Measurements from ENCODE around the gene PALLD. TPM values are rescaled to one million over a fixed set of nuclear protein-coding genes. Genes with fewer than 3 reads are reported as not detected.

The PALLD gene
- total RNA-seq, 1 donor from 2014 or later = 85.7 TPM

GRCh38 chr4:168781926-168782325 is 285.1 kb downstream of the PALLD start:
- peaks cover 6% of the 10 kb centered on the region for H3K36me3 Mint-ChIP-seq
- Histone ChIP-seq H3K4me3 (no peak overlapping the region), H3K27ac (no peak overlapping the region), H3K4me1 (peaks cover 24% of the 10 kb centered on the region), H3K27me3 (no peaks in the 10 kb centered on the region), H3K9me3 (ENCODE audit: low read depth) (no peaks in the 10 kb centered on the region), H3F3A (ENCODE audit: low read depth) (peaks cover 35% of the 10 kb centered on the region), H4K20me1 (ENCODE audit: low read depth) (peaks cover 5% of the 10 kb centered on the region), H3K9ac (no peak overlapping the region), H2AFZ (replicated peaks) (no peak overlapping the region), H3K4me2 (no peak overlapping the region), H3K79me2 (ENCODE audit: low read depth) (no peaks in the 10 kb centered on the region), H3K36me3 (no peaks in the 10 kb centered on the region)
- H3K4me1 Mint-ChIP-seq = peaks cover 24% of the 10 kb centered on the region
- DNase-seq (ENCODE audit: low spot score) = no peak
- no peaks in the 10 kb centered on the region for H3K9me3 Mint-ChIP-seq
- no peak overlapping the region for H3K27ac Mint-ChIP-seq
- TF ChIP-seq EZH2phosphoT487 (IDR thresholded peaks at IDR 0.05) = no peak
- TF ChIP-seq EZH2 (IDR thresholded peaks at IDR 0.05) = no peak
- TF ChIP-seq, protein P1, sequence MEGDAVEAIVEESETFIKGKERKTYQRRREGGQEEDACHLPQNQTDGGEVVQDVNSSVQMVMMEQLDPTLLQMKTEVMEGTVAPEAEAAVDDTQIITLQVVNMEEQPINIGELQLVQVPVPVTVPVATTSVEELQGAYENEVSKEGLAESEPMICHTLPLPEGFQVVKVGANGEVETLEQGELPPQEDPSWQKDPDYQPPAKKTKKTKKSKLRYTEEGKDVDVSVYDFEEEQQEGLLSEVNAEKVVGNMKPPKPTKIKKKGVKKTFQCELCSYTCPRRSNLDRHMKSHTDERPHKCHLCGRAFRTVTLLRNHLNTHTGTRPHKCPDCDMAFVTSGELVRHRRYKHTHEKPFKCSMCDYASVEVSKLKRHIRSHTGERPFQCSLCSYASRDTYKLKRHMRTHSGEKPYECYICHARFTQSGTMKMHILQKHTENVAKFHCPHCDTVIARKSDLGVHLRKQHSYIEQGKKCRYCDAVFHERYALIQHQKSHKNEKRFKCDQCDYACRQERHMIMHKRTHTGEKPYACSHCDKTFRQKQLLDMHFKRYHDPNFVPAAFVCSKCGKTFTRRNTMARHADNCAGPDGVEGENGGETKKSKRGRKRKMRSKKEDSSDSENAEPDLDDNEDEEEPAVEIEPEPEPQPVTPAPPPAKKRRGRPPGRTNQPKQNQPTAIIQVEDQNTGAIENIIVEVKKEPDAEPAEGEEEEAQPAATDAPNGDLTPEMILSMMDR (IDR thresholded peaks at IDR 0.05) = no peak
- peaks cover 8% of the 10 kb centered on the region for H3K27me3 Mint-ChIP-seq (ENCODE audit: insufficient read depth, low read depth)
- no peak overlapping the region for H3K4me3 Mint-ChIP-seq

GRCh38 chr4:168782439-168782838 is 285.6 kb downstream of the PALLD start:
- Histone ChIP-seq H3K79me2 (ENCODE audit: low read depth) (no peaks in the 10 kb centered on the region), H3F3A (ENCODE audit: low read depth) (peaks cover 35% of the 10 kb centered on the region), H3K27ac (no peak overlapping the region), H3K4me2 (no peak overlapping the region), H3K9me3 (ENCODE audit: low read depth) (no peaks in the 10 kb centered on the region), H2AFZ (replicated peaks) (no peak overlapping the region), H3K4me3 (no peak overlapping the region), H3K36me3 (no peaks in the 10 kb centered on the region), H3K4me1 (peaks cover 29% of the 10 kb centered on the region), H4K20me1 (ENCODE audit: low read depth) (peaks cover 5% of the 10 kb centered on the region), H3K9ac (no peak overlapping the region), H3K27me3 (no peaks in the 10 kb centered on the region)
- Mint-ChIP-seq H3K27me3 (ENCODE audit: insufficient read depth, low read depth) (peaks cover 8% of the 10 kb centered on the region), H3K4me1 (peaks cover 26% of the 10 kb centered on the region), H3K9me3 (no peaks in the 10 kb centered on the region), H3K36me3 (peaks cover 6% of the 10 kb centered on the region), H3K4me3 (no peak overlapping the region), H3K27ac (no peak overlapping the region)
- DNase-seq (ENCODE audit: low spot score) = no peak
- TF ChIP-seq, protein P1 (IDR thresholded peaks at IDR 0.05) = no peak
- TF ChIP-seq EZH2phosphoT487 (IDR thresholded peaks at IDR 0.05) = no peak
- TF ChIP-seq EZH2 (IDR thresholded peaks at IDR 0.05) = no peak

GRCh38 chr4:168784786-168785461 is 288.1 kb downstream of the PALLD start:
- peak overlapping the region; percentile 61 for H3K4me2 ChIP-seq
- H2AFZ ChIP-seq (replicated peaks) = no peak overlapping the region
- peak overlapping the region; percentile 93 for H3K27ac ChIP-seq
- no peak overlapping the region for H3K9ac ChIP-seq
- TF ChIP-seq EZH2 (IDR thresholded peaks at IDR 0.05) (no peak), EZH2phosphoT487 (IDR thresholded peaks at IDR 0.05) (peak; percentile 60)
- TF ChIP-seq, protein P1 (IDR thresholded peaks at IDR 0.05) = no peak
- H3K4me3 ChIP-seq = peak overlapping the region; percentile 9
- no peaks in the 10 kb centered on the region for H3K9me3 Mint-ChIP-seq
- no peaks in the 10 kb centered on the region for H3K9me3 ChIP-seq (ENCODE audit: low read depth)
- H3K36me3 Mint-ChIP-seq = peaks cover 6% of the 10 kb centered on the region
- H3K27ac Mint-ChIP-seq = peak overlapping the region; percentile 35
- peaks cover 5% of the 10 kb centered on the region for H4K20me1 ChIP-seq (ENCODE audit: low read depth)
- H3K27me3 Mint-ChIP-seq (ENCODE audit: insufficient read depth, low read depth) = peaks cover 9% of the 10 kb centered on the region
- peaks cover 35% of the 10 kb centered on the region for H3F3A ChIP-seq (ENCODE audit: low read depth)
- no peaks in the 10 kb centered on the region for H3K27me3 ChIP-seq
- H3K36me3 ChIP-seq = no peaks in the 10 kb centered on the region
- peaks cover 48% of the 10 kb centered on the region for H3K4me1 ChIP-seq
- H3K4me3 Mint-ChIP-seq = no peak overlapping the region
- DNase-seq (ENCODE audit: low spot score) = peak; percentile 89
- H3K79me2 ChIP-seq (ENCODE audit: low read depth) = no peaks in the 10 kb centered on the region
- H3K4me1 Mint-ChIP-seq = peaks cover 29% of the 10 kb centered on the region
